B cell (primary cell): ENCODE measurements around the gene GPR137C. TPM values are rescaled to one million over a fixed set of nuclear protein-coding genes. Genes with fewer than 3 reads are reported as not detected.

Experiments used
- ATAC-seq: fragments of 200-7000 bp; cut with Tn5 transposase; one replicate; pipeline ENCODE4 v1.10.0; 2021; ENCODE audit warnings: low read depth, mild to moderate bottlenecking, moderate number of reproducible peaks, moderate library complexity
- CTCF ChIA-PET: fragments of 350-600 bp; sonication (Branson Sonifier 250); formaldehyde crosslinking; loops from one replicate; lab custom pipeline; 2021; ENCODE audit warnings: antibody characterized with exemption, inconsistent platforms; lab: Charles Lee
- POLR2A ChIA-PET: fragments of 350-600 bp; sonication (Branson Sonifier 250); formaldehyde crosslinking; loops from one replicate; lab custom pipeline; 2021; ENCODE audit warnings: antibody characterized with exemption; lab: Charles Lee
- DNase-seq: peaks from one replicate; pipeline ENCODE4 v3.0.0; 2013
- H2AFZ ChIP-seq: 2 replicates; pipeline ENCODE4 v1.6.1; 2012; ENCODE audit warnings: mild to moderate bottlenecking, low read depth, low read length; ENCODE audit not compliant: insufficient read depth, poor library complexity, severe bottlenecking
- H3K27ac ChIP-seq, 2 donors: 1 replicate in 1 of 2; 2 replicates in 1 of 2; pipeline ENCODE4 v1.5.1; 2012 to 2013; ENCODE audit warnings: low read length in 2 of 2, mild to moderate bottlenecking in 2 of 2, moderate library complexity in 1 of 2
- H3K27me3 ChIP-seq, 4 experiments: fragments of 200-600 bp in 1 of 4; sonication (generic) in 1 of 4; replicated peaks in 1 of 4; 1 replicate in 2 of 4; 2 replicates in 2 of 4; pipeline versions ENCODE4 v1.6.1 to v1.7.0; 2013 to 2016; ENCODE audit warnings: low read length in 3 of 4, mild to moderate bottlenecking in 2 of 4, mixed read lengths in 1 of 4, moderate library complexity in 1 of 4; ENCODE audit not compliant: insufficient read depth in 4 of 4, control insufficient read depth in 3 of 4; ENCODE audit errors: control extremely low read depth in 1 of 4
- H3K36me3 ChIP-seq, 2 experiments: replicated peaks in 1 of 2; 1 replicate in 1 of 2; 2 replicates in 1 of 2; pipeline versions ENCODE4 v1.6.1 to v1.7.1; 2013; ENCODE audit warnings: low read length in 1 of 2; ENCODE audit not compliant: insufficient read depth in 2 of 2, control insufficient read depth in 1 of 2; ENCODE audit errors: control extremely low read depth in 1 of 2, extremely low read depth in 1 of 2
- H3K4me1 ChIP-seq, 2 donors: fragments of 200-600 bp in 1 of 2; sonication (generic) in 1 of 2; 1 replicate in 1 of 2; 2 replicates in 1 of 2; pipeline versions ENCODE4 v1.5.1 to v1.6.1; 2013 to 2017; ENCODE audit warnings: low read length in 2 of 2; ENCODE audit not compliant: control insufficient read depth in 2 of 2, insufficient read depth in 2 of 2
- H3K4me2 ChIP-seq: replicated peaks from 2 replicates; pipeline ENCODE3; 2012; ENCODE audit warnings: mild to moderate bottlenecking, low read depth, low read length; ENCODE audit not compliant: poor library complexity, severe bottlenecking
- H3K4me3 ChIP-seq, 5 experiments: fragments of 200-600 bp in 1 of 5; sonication (generic) in 1 of 5; 1 replicate in 3 of 5; 2 replicates in 2 of 5; pipeline versions ENCODE4 v1.5.1 to v1.7.0; 2011 to 2016; ENCODE audit warnings: low read length in 4 of 5, mild to moderate bottlenecking in 4 of 5, low read depth in 2 of 5, control low read depth in 1 of 5, moderate library complexity in 1 of 5; ENCODE audit not compliant: insufficient read depth in 1 of 5; ENCODE audit errors: control extremely low read depth in 1 of 5, extremely low read depth in 1 of 5
- H3K79me2 ChIP-seq: fragments of 200-600 bp; sonication (generic); one replicate; pipeline ENCODE4 v1.6.0; 2016; ENCODE audit warnings: low read length; ENCODE audit not compliant: control insufficient read depth, insufficient read depth
- H3K9ac ChIP-seq: fragments of 200-600 bp; sonication (generic); 2 replicates; pipeline ENCODE4 v1.6.1; 2017; ENCODE audit warnings: mild to moderate bottlenecking, low read length, moderate library complexity
- H3K9me3 ChIP-seq, 3 donors: one replicate each; pipeline versions ENCODE4 v1.6.1 to v1.7.1; 2013; ENCODE audit warnings: low read length in 2 of 3; ENCODE audit not compliant: control insufficient read depth in 2 of 3, insufficient read depth in 1 of 3; ENCODE audit errors: control extremely low read depth in 1 of 3
- H4K20me1 ChIP-seq: 2 replicates; pipeline ENCODE4 v1.6.0; 2012; ENCODE audit warnings: mild to moderate bottlenecking, low read length; ENCODE audit not compliant: insufficient read depth, control insufficient read depth, poor library complexity, severe bottlenecking
- H3K27ac Mint-ChIP-seq: one replicate; pipeline ENCODE4 v1.8.0; 2021; ENCODE audit warnings: mixed read lengths
- H3K27me3 Mint-ChIP-seq: one replicate; pipeline ENCODE4 v1.8.0; 2021; ENCODE audit warnings: mixed read lengths
- H3K4me1 Mint-ChIP-seq: one replicate; pipeline ENCODE4 v1.8.0; 2021; ENCODE audit warnings: mixed read lengths
- H3K4me3 Mint-ChIP-seq: one replicate; pipeline ENCODE4 v1.8.0; 2021; ENCODE audit warnings: mixed read lengths
- H3K9me3 Mint-ChIP-seq: one replicate; pipeline ENCODE4 v1.8.0; 2022; ENCODE audit warnings: mixed read lengths; ENCODE audit not compliant: insufficient read depth
- CTCF ChIP-seq: fragments of 200-600 bp; IDR thresholded peaks from one replicate; pipeline ENCODE4 v1.8.0; 2022; ENCODE audit warnings: antibody characterized with exemption, mild to moderate bottlenecking
- EZH2 ChIP-seq: IDR thresholded peaks from 2 replicates; pipeline ENCODE4 v1.6.1; 2012; ENCODE audit warnings: borderline replicate concordance, low read depth, mild to moderate bottlenecking, moderate library complexity, low read length; ENCODE audit not compliant: insufficient read depth, poor library complexity, severe bottlenecking
- WGBS: methylation state at CpG from one replicate; pipeline ENCODE4 v1.1.5; 2013; ENCODE audit warnings: missing lambda C conversion rate; ENCODE audit not compliant: insufficient coverage; 5-methylcytosine and 5-hydroxymethylcytosine counted together
- intact Hi-C: fragments of 100-400 bp; cut with micrococcal nuclease; formaldehyde crosslinking; loops from one replicate; pipeline ENCODE4 v1.10.0; 2022
- polyA plus RNA-seq: library from polyadenylated mRNA; depleted of rRNA; stranded (reverse); fragments of >200 nt; gene quantifications from 2 replicates; pipeline ENCODE4 v1.2.3, GENCODE V29; 2012
- total RNA-seq, 2 donors: library from RNA; stranded (reverse); fragments of 120-200 nt in 1 of 2; gene quantifications; 1 replicate in 1 of 2; 2 replicates in 1 of 2; pipeline versions ENCODE4 v1.2.3 to v1.2.4, GENCODE V29; 2013 to 2022

The GPR137C gene
- total and polyA plus RNA-seq, 2 donors (not counting 1 experiment from before 2014, with no cell fraction given), result 0.06 to 0.67 TPM

GRCh38 chr14:52589646-52590045 is 37.0 kb downstream of the GPR137C start:
- Mint-ChIP-seq H3K9me3 (no peaks in the 10 kb centered on the region), H3K4me3 (no peak overlapping the region), H3K27ac (no peak overlapping the region), H3K27me3 (peaks cover 6% of the 10 kb centered on the region), H3K4me1 (no peaks in the 10 kb centered on the region)
- ChIA-PET CTCF (no interaction called here), POLR2A (no interaction called here)
- Histone ChIP-seq H2AFZ (no peak overlapping the region), H3K4me1 (no peaks in the 10 kb centered on the region), H3K27me3 (no peaks in the 10 kb centered on the region), H3K9ac (no peak overlapping the region), H3K9me3 (no peaks in the 10 kb centered on the region), H3K36me3 (no peaks in the 10 kb centered on the region), H3K27ac (no peak overlapping the region), H3K4me2 (no peak overlapping the region), H3K4me3 (no peak overlapping the region), H4K20me1 (no peaks in the 10 kb centered on the region), H3K79me2 (no peaks in the 10 kb centered on the region)
- DNase-seq (no peak), ATAC-seq (no peak)
- intact Hi-C loops, result no loop called here
- no CpG with 5 or more reads among the region's 4 CpGs for WGBS
- no peak for TF ChIP-seq CTCF
- no peak for TF ChIP-seq EZH2

- Histone ChIP-seq H3K9me3 (no peaks in the 10 kb centered on the region), H3K4me2 (no peak overlapping the region), H3K36me3 (no peaks in the 10 kb centered on the region), H3K27ac (no peak overlapping the region), H4K20me1 (no peaks in the 10 kb centered on the region), H3K4me3 (no peak overlapping the region), H3K79me2 (no peaks in the 10 kb centered on the region), H3K27me3 (no peaks in the 10 kb centered on the region), H3K9ac (no peak overlapping the region), H3K4me1 (no peaks in the 10 kb centered on the region), H2AFZ (no peak overlapping the region)
- Mint-ChIP-seq H3K27ac (no peak overlapping the region), H3K4me3 (no peak overlapping the region), H3K9me3 (no peaks in the 10 kb centered on the region), H3K27me3 (peaks cover 5% of the 10 kb centered on the region), H3K4me1 (no peaks in the 10 kb centered on the region)
- DNase-seq (no peak), ATAC-seq (no peak)
- ChIA-PET POLR2A (no interaction called here), CTCF (no interaction called here)
- no CpG with 5 or more reads among the region's 1 CpG for WGBS
- intact Hi-C loops, result no loop called here
- TF ChIP-seq CTCF (no peak), EZH2 (no peak)
Observed at GRCh38 chr14:52590318-52590717, 37.7 kb downstream of the GPR137C start.
